ENCODE data around the gene KCNK3.

The KCNK3 gene

GRCh38 chr2:26692897-26693849 lies 651 bp downstream of the KCNK3 start:
- peak; percentile 59 for DNase-seq

DNA sequence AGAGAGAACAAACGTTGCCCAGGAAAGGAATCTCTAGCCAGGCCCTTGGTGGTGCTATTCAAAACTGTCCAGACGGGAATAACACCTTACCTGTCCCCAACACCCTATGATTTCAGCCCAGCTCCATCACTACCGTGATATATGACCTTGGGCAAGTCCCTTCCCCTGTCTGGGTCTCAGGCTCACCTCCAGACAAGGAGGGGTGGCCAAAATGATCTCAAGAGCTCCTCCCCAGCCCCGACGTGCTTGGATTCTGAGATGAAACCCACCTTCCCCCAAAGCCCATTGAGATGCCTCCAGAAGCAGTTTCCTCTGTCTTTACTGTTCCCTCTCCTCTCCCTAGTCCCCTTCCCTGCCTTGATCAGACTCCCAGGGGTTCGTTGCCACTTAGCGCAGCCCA lies 1.5 kb downstream of the KCNK3 start:
- DNase-seq: no peak

GRCh38 chr2:26696351-26696816 lies 3.9 kb downstream of the KCNK3 start:
- no peak for DNase-seq

DNA sequence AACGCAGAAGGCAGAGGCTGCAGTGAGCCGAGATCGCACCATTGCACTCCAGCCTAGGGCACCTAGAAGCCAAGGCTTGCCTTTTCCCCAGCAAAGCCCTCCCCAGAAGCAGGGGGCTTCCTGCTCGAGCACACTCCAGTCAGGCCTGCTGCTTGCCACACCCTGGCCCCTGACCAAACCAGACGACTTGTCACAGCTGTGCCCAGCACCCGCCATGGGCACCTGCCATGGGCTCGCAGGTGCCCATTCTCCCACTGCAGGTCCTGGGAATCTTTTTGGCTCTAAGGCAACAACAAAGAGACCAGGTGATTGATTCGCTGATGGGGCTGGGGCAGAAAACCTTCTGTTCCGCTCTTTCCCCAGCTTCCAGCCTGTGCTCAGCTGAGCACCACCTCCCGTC lies 4.9 kb downstream of the KCNK3 start:
- no peak for DNase-seq

DNA sequence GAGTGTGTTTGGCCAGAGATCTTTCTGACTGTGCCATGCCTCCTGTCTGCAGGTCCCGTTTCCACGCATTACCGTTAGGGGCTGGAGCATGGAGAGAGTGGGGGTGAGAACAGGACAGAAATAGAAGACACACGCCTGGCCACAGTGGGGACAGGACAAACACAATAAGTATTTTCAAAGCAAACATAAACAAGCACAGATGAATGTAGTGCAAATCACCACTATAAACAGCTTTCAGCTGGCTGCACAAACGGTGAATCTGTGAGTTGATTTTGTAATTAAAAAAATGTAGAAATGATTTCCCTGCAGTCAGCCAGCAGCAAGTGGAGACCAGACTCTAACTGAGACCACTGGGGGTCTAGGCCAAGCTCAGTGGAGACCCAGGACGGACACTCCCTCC lies 6.8 kb downstream of the KCNK3 start:
- DNase-seq: no peak

GRCh38 chr2:26700078-26700477 lies 7.6 kb downstream of the KCNK3 start:
- no peak for DNase-seq

- DNase-seq: no peak
Measured at GRCh38 chr2:26701596-26701995, 9.1 kb downstream of the KCNK3 start.

DNA sequence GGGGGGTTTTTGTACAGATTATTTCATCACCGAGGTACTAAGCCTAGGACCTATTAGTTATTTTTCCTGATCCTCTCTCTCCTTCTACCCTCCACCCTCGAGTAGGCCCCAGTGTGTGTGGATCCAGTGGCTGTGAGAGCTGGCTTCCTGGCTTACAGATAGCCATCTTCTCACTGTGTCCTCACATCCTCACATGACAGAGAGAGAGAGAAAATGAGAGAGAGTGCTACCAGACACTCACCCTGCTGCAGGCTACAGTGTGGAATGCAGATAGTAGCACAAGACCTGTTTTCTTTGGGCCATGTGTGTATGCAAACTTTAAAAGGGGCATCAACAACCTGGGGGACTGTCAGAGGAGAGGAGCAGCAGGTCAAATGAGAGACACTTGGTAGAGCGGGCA lies 9.5 kb downstream of the KCNK3 start:
- no peak for DNase-seq

DNA sequence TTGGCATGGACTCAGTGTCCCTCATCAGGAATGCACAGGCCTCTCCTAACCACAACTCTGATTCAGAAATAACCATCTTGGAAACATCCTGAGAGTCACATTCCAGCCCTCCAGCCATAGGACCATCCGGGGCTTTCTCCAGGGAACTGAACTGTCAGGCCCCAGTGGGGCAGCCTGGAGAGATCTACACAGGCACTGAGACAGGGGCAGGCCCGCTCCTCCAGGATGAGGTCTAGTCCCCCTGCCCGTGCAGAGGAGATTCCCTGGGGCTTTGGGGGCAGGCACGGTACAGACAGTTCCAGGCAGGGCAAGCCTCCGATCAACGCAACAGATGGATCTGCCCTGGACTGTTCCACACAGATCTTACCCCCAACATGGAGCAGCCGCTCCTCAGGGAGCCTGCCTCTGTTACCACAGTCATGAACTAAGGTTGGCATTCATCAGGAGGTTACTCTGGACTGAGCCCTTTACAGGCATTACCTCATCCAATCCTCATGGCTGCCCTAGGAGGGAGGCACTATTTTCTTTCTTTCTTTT lies 12.0 kb downstream of the KCNK3 start:
- DNase-seq: no peak

DNA sequence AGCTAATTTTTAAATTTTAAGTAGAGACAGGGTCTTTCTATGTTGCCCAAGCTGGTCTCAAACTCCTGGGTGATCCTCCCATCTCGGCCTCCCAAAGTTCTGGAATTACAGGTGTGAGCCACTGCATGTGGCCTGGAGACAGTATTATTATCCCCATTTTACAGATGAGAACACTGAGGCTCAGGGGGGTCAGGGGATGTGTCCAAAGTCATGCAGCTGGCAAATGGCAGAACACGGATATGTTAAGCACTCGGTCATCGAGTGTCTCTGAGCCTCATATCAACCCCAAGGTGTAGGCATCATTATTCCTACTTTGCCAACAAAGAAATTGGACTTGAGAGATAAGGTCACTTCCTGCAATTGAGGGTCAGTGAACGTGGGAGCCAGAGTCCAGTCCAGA lies 12.6 kb downstream of the KCNK3 start:
- no peak for DNase-seq

DNA sequence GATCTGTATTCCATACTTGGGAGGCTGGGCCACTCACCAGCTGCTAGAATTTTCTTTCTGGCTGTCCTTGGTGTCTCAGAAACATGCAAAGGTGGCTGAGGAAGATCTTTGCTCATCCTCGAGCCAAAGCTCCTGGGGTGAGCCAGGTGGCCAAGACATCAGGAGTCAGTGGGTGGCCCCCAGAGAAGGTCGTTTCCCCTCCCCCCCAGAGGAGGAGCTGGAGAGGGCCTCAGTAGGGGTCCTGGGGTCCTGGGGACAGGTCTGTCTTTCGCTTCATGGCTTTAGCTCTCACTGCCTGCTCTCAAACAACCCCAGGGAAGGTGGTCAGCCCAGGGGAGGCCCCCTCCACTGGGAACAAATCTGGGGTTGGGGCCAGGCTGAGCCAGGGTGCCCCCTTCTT lies 13.6 kb downstream of the KCNK3 start:
- no peak for DNase-seq

- no peak for DNase-seq
Measured at GRCh38 chr2:26706616-26707473, 14.3 kb downstream of the KCNK3 start.

- DNase-seq: no peak
Measured at GRCh38 chr2:26707747-26708146, 15.2 kb downstream of the KCNK3 start.

DNA sequence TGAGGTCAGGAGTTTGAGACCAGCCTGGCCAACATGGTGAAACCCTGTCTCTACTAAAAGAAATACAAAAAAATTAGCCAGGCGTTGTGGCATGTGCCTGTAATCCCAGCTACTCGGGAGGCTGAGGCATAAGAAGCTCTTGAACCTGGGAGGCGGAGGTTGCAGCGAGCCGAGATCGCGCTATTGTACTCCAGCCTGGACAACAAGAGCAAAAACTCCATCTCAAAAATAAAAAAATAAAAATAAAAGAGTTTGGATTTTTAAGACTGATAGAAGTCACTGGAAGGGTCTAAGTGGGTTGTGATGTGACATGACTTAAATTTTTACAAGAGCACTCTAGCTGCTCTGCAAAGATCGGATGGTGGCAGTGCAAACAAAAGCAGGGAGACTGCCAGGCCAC lies 15.9 kb downstream of the KCNK3 start:
- DNase-seq: no peak

GRCh38 chr2:26709323-26710110 lies 17.0 kb downstream of the KCNK3 start:
- DNase-seq: no peak

- DNase-seq: no peak
Measured at GRCh38 chr2:26710145-26710544, 17.6 kb downstream of the KCNK3 start.

DNA sequence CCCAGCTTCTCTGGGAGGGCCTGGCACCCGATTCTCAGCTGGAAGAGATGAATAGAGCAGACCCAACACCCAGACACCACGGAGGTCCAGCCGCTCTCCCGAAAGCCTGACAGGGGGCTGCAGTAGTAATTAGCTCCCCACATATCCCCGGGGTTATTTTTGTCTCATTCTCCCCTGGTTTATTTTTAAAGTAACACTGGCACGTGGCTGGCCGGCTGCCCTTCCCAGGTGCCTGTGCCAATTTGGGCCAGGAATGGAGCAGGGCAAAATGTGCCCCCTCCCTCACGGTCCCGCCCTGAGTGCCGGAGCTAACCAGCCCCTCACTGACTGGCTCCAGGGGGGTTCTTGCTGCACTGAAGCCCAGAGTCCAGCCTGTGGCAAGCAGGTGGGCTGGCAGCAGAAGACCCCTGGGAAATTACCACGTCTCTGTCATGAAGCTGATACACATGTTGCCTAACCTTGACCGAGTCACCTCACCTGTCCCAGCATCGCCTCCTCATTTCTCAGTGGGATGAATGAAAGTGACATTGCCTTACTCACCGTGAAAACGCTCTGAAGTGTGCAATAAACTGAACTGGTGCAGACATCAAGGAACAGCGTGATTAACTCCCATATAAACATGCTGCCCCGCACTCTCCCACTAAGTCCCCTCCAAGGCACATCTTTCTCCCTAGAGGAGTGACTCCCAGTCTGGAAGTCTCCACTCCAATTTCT lies 18.4 kb downstream of the KCNK3 start:
- no peak for DNase-seq

DNA sequence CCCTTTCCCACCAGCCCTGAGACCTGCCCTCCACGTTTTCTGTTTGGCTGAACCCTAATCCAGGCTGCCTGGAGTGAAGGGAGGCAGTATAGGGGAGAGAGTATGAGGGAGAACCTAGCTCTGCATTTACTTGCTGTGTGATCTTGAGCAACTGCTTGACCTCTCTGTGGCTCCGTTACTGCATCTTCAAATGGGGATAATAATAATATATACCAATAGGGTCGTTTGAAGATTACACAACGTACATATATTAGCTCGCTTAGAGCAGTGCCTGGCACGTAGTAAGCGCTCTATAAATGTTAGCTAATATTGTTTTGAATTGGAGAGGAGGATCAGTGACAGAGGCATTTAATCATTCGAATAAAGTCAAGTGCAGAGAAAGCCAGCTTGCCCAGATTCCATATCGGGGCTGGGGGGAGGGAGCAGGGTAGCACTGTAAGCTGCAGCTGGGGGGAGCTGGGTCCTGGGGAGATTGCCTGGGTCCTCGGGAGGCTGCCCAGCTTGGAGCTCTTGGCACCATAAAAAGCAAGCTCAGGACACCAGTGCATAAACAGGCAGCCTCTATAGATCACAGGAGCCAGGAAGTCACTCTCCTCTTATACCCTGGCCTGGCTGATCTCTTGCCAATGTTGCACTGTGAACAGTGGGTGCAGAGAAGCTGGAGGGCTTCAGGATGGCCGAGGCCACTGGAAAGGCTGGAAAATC lies 19.1 kb downstream of the KCNK3 start:
- no peak for DNase-seq

GRCh38 chr2:26712486-26713465 lies 20.3 kb downstream of the KCNK3 start:
- DNase-seq: peak; percentile 97

Measured in COR-L47 (cell line).